Stimulated activated effector memory CD8-positive, alpha-beta T cell treated with anti-CD3 and anti-CD28 coated beads, Interleukin-12 subunit alpha, Interleukin-12 subunit beta, amount 100 ng/mL, for 72 hours (primary cell): Measurements from ENCODE around the gene CCDC184.
A peak's percentile ranks its signal among the peaks of the same experiment; 100 is the strongest.
"Not testable (repeated sequence)": the region's sequence is repeated elsewhere in the genome, so short reads cannot be mapped to it uniquely, and the experiment has no call there.

Experiments used
- ATAC-seq: fragments of 150-1000 bp; cut with Tn5 transposase; 2 replicates; pipeline ENCODE4 v1.10.0; 2021
- DNase-seq, 2 donors: peaks; one replicate each; pipeline ENCODE4 v3.0.0; 2021 to 2022; ENCODE audit warnings: low spot score in 2 of 2
- H3K27ac Mint-ChIP-seq: one replicate; pipeline ENCODE4 v1.8.0; 2022; ENCODE audit warnings: mild to moderate bottlenecking, mixed read lengths
- H3K36me3 Mint-ChIP-seq: one replicate; pipeline ENCODE4 v1.8.0; 2022; ENCODE audit warnings: mild to moderate bottlenecking, mixed read lengths
- H3K4me1 Mint-ChIP-seq: one replicate; pipeline ENCODE4 v1.8.0; 2022; ENCODE audit warnings: mixed read lengths
- H3K4me3 Mint-ChIP-seq: one replicate; pipeline ENCODE4 v1.8.0; 2022; ENCODE audit warnings: mild to moderate bottlenecking, mixed read lengths
- H3K9me3 Mint-ChIP-seq: one replicate; pipeline ENCODE4 v1.8.0; 2022; ENCODE audit warnings: mixed read lengths

CCDC184 gene

GRCh38 chr12:48183091-48183875 lies at the start of gene CCDC184:
Gene CCDC184 (plus strand): TSS chr12:48183644. CDS start chr12:48184123, 479 bp downstream.
- Mint-ChIP-seq H3K27ac (peak within 1 kb of the TSS; percentile 67), H3K4me1 (peaks cover 21% of the 10 kb centered on the region), H3K4me3 (peak within 1 kb of the TSS; percentile 86), H3K9me3 (no peaks in the 10 kb centered on the region), H3K36me3 (no peaks in the 10 kb centered on the region)
- DNase-seq (peak; percentile 54 to 87), ATAC-seq (peak; percentile 82)

- no peak for ATAC-seq
- H3K36me3 Mint-ChIP-seq, result peaks cover 21% of the 10 kb centered on the region
- no peaks in the 10 kb centered on the region for H3K9me3 Mint-ChIP-seq
- no peak overlapping the region for H3K27ac Mint-ChIP-seq
- DNase-seq, result no peak
- H3K4me1 Mint-ChIP-seq, result no peaks in the 10 kb centered on the region
- no peak overlapping the region for H3K4me3 Mint-ChIP-seq
These were observed 48.4 kb upstream of the CCDC184 start for GRCh38 chr12:48135027-48135426.

- Mint-ChIP-seq H3K4me3 (no peak overlapping the region), H3K27ac (no peak overlapping the region), H3K9me3 (no peaks in the 10 kb centered on the region), H3K36me3 (peaks cover 57% of the 10 kb centered on the region), H3K4me1 (no peaks in the 10 kb centered on the region)
- DNase-seq (no peak), ATAC-seq (no peak)
These were observed 40.4 kb upstream of the CCDC184 start for GRCh38 chr12:48142818-48143674.

- H3K9me3 Mint-ChIP-seq, result no peaks in the 10 kb centered on the region
- ATAC-seq (no peak), DNase-seq (no peak)
- H3K27ac Mint-ChIP-seq, result no peak overlapping the region
- H3K4me3 Mint-ChIP-seq, result no peak overlapping the region
- H3K4me1 Mint-ChIP-seq, result no peaks in the 10 kb centered on the region
- peaks cover 64% of the 10 kb centered on the region for H3K36me3 Mint-ChIP-seq
These were observed 39.5 kb upstream of the CCDC184 start for GRCh38 chr12:48143898-48144297.

- Mint-ChIP-seq H3K4me3 (no peak overlapping the region), H3K4me1 (no peaks in the 10 kb centered on the region), H3K9me3 (no peaks in the 10 kb centered on the region), H3K27ac (no peak overlapping the region), H3K36me3 (peaks cover 80% of the 10 kb centered on the region)
- no peak for DNase-seq
- no peak for ATAC-seq
These were observed 37.5 kb upstream of the CCDC184 start for GRCh38 chr12:48145981-48146380.

GRCh38 chr12:48151103-48151771 lies 32.2 kb upstream of the CCDC184 start:
- ATAC-seq (peak; percentile 52), DNase-seq (no peak)
- H3K27ac Mint-ChIP-seq, result no peak overlapping the region
- H3K36me3 Mint-ChIP-seq, result peaks cover 86% of the 10 kb centered on the region
- no peak overlapping the region for H3K4me3 Mint-ChIP-seq
- no peaks in the 10 kb centered on the region for H3K9me3 Mint-ChIP-seq
- peaks cover 15% of the 10 kb centered on the region for H3K4me1 Mint-ChIP-seq

- DNase-seq, ATAC-seq, H3K9me3 Mint-ChIP-seq, H3K27ac Mint-ChIP-seq: not testable (repeated sequence)
- H3K4me3 Mint-ChIP-seq, result peak overlapping the region; percentile 91
- peaks cover 31% of the 10 kb centered on the region for H3K4me1 Mint-ChIP-seq
- peaks cover 55% of the 10 kb centered on the region for H3K36me3 Mint-ChIP-seq
These were observed 27.7 kb upstream of the CCDC184 start for GRCh38 chr12:48155786-48156185.

- DNase-seq (no peak), ATAC-seq (no peak)
- no peaks in the 10 kb centered on the region for H3K9me3 Mint-ChIP-seq
- H3K4me3 Mint-ChIP-seq, result peak overlapping the region; percentile 91
- H3K36me3 Mint-ChIP-seq, result peaks cover 46% of the 10 kb centered on the region
- peak overlapping the region; percentile 95 for H3K27ac Mint-ChIP-seq
- H3K4me1 Mint-ChIP-seq, result peaks cover 31% of the 10 kb centered on the region
These were observed 26.8 kb upstream of the CCDC184 start for GRCh38 chr12:48156652-48157017.

- peaks cover 31% of the 10 kb centered on the region for H3K4me1 Mint-ChIP-seq
- H3K36me3 Mint-ChIP-seq, result peaks cover 40% of the 10 kb centered on the region
- peak within 1 kb of the TSS; percentile 91 for H3K4me3 Mint-ChIP-seq
- DNase-seq, result peak; percentile 93 to 100
- peak within 1 kb of the TSS; percentile 95 for H3K27ac Mint-ChIP-seq
- H3K9me3 Mint-ChIP-seq, result no peaks in the 10 kb centered on the region
- ATAC-seq, result peak; percentile 97
These were observed 26.2 kb upstream of the CCDC184 start, which contains the start of gene ASB8 for GRCh38 chr12:48157018-48157888. Gene ASB8 (minus strand): TSS chr12:48157515. CDS start chr12:48153496, 4,019 bp downstream.

GRCh38 chr12:48157889-48158370 lies 25.5 kb upstream of the CCDC184 start:
- Mint-ChIP-seq H3K4me1 (peaks cover 28% of the 10 kb centered on the region), H3K4me3 (peak overlapping the region; percentile 91), H3K36me3 (peaks cover 33% of the 10 kb centered on the region), H3K27ac (peak overlapping the region; percentile 95), H3K9me3 (no peaks in the 10 kb centered on the region)
- no peak for ATAC-seq
- DNase-seq, result no peak

- ATAC-seq (no peak), DNase-seq (no peak)
- H3K4me1 Mint-ChIP-seq, result peaks cover 17% of the 10 kb centered on the region
- H3K36me3 Mint-ChIP-seq, result peaks cover 14% of the 10 kb centered on the region
- H3K9me3 Mint-ChIP-seq, result no peaks in the 10 kb centered on the region
- no peak overlapping the region for H3K27ac Mint-ChIP-seq
- no peak overlapping the region for H3K4me3 Mint-ChIP-seq
These were observed 23.4 kb upstream of the CCDC184 start for GRCh38 chr12:48160046-48160445.

GRCh38 chr12:48160807-48161206 lies 22.6 kb upstream of the CCDC184 start:
- no peak for ATAC-seq
- no peak for DNase-seq
- H3K27ac Mint-ChIP-seq, result no peak overlapping the region
- no peak overlapping the region for H3K4me3 Mint-ChIP-seq
- peaks cover 17% of the 10 kb centered on the region for H3K4me1 Mint-ChIP-seq
- H3K36me3 Mint-ChIP-seq, result peaks cover 14% of the 10 kb centered on the region
- no peaks in the 10 kb centered on the region for H3K9me3 Mint-ChIP-seq

- no peak for DNase-seq
- no peaks in the 10 kb centered on the region for H3K36me3 Mint-ChIP-seq
- H3K9me3 Mint-ChIP-seq, result no peaks in the 10 kb centered on the region
- ATAC-seq, result no peak
- H3K4me1 Mint-ChIP-seq, result peaks cover 6% of the 10 kb centered on the region
- no peak overlapping the region for H3K27ac Mint-ChIP-seq
- no peak overlapping the region for H3K4me3 Mint-ChIP-seq
These were observed 20.2 kb upstream of the CCDC184 start for GRCh38 chr12:48163150-48163747.

GRCh38 chr12:48164451-48164850 lies 19.0 kb upstream of the CCDC184 start:
- Mint-ChIP-seq H3K27ac (no peak overlapping the region), H3K36me3 (no peaks in the 10 kb centered on the region), H3K4me3 (no peak overlapping the region), H3K4me1 (no peaks in the 10 kb centered on the region), H3K9me3 (no peaks in the 10 kb centered on the region)
- DNase-seq (no peak), ATAC-seq (no peak)
